ENCODE results near the gene ARHGEF7. TPM values are rescaled to one million over a fixed set of nuclear protein-coding genes. Genes with fewer than 3 reads are reported as not detected.

ARHGEF7 gene
- total and polyA plus RNA-seq, 8 donors = 11.6 to 126 (median 49.7) TPM

DNA sequence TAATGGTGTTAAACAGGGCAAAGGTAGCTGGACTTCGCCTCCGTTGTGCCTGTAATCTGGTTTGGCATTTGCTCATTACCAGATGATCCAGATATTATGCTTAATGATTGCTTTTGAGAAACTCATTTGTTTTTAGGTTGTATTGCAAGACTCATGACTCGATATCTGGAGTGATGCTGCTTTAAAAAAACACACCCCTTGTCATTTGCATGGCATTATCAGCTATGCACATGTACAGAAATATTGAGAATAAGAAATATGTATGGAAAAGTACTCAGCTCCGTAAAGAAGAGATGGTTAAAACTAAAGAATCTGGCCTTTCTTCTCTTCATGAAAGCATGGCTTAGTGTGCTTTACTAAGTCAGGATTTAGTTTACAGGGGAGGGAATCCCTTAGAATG is 95.0 kb downstream of the ARHGEF7 start:
- peaks cover 3 to 66% (median 25%) of the 10 kb centered on the region in 4 donors for H3K4me1 ChIP-seq
- H3K27ac ChIP-seq = peak overlapping the region in 2 of 5 donors; percentile 41 to 42
- no peak overlapping the region for H3K4me3 ChIP-seq
- 66 to 70% (median 69%) methylated on average over 4 of the region's 4 CpGs for whole genome bisulfite sequencing, 5 donors
- no peak for DNase-seq
- H3K27me3 ChIP-seq = no peaks in the 10 kb centered on the region
- TF ChIP-seq POLR2A (IDR thresholded peaks at IDR 0.05) = no peak
- TF ChIP-seq EP300 (IDR thresholded peaks at IDR 0.05) = no peak
- no peak for TF ChIP-seq POLR2AphosphoS5 (IDR thresholded peaks at IDR 0.05)
- H3K36me3 ChIP-seq = peaks cover 0 to 11% (median 4%) of the 10 kb centered on the region in 4 donors
- intact Hi-C loops (cut with DNase I; ENCODE audit: low total_unique reads) = loop anchor here (10.0 kb wide), 1 partner anchor 145 kb away; no protein-coding TSS in a partner anchor
- no peaks in the 10 kb centered on the region for H3K9me3 ChIP-seq

DNA sequence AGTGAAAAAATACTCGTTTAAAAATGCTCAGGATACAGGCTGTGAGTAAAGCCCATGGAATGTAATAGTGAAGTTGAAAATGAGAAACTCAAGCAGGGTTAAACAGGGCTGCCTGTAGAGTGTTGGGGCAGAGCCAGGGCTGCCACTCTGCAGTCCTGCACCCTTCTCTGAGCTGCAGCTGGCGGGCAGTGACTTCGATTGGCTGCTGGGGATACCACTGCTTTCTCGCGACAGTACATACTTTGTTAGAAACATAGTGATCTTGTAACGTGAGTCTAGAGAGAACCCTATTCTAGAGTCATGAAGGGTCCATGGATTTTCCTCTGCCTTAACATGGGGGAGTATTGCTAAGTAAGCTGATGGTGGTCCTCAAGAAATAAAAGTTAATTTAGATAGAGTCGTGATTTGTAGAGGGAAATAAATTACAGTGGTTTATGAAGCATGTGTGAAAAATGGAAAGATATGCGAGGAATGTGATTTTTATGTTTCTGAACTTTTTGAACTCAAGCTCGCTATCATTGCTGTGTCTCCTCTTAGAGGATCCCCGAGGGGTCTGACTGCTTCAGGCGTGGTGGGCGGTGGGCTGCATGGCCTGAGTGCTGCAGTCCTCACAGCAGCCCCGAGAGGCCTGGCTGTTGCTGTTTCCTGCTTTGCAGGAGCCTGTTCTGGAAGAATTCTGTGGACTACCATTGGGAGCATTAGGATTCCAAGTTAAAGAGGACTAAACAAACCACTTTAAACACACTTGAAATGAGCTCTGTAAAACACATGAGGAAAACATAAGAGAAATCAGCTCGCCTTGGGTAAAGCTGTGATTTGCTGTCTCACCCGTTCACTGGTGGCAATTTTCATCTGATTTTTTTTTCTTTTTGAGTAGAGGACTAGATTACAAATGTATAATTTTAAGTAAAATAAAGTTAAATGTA is 95.7 kb downstream of the ARHGEF7 start:
- Histone ChIP-seq H3K36me3 (peaks cover 0 to 9% (median 4%) of the 10 kb centered on the region in 4 donors), H3K27me3 (no peaks in the 10 kb centered on the region), H3K4me3 (no peak overlapping the region), H3K27ac (peak overlapping the region in 2 of 5 donors; percentile 35 to 42), H3K9me3 (no peaks in the 10 kb centered on the region), H3K4me1 (peaks cover 5 to 73% (median 28%) of the 10 kb centered on the region in 4 donors)
- TF ChIP-seq POLR2AphosphoS5 (IDR thresholded peaks at IDR 0.05) (no peak), POLR2A (IDR thresholded peaks at IDR 0.05) (no peak), EP300 (IDR thresholded peaks at IDR 0.05) (no peak)
- TF ChIP-seq, protein P1, sequence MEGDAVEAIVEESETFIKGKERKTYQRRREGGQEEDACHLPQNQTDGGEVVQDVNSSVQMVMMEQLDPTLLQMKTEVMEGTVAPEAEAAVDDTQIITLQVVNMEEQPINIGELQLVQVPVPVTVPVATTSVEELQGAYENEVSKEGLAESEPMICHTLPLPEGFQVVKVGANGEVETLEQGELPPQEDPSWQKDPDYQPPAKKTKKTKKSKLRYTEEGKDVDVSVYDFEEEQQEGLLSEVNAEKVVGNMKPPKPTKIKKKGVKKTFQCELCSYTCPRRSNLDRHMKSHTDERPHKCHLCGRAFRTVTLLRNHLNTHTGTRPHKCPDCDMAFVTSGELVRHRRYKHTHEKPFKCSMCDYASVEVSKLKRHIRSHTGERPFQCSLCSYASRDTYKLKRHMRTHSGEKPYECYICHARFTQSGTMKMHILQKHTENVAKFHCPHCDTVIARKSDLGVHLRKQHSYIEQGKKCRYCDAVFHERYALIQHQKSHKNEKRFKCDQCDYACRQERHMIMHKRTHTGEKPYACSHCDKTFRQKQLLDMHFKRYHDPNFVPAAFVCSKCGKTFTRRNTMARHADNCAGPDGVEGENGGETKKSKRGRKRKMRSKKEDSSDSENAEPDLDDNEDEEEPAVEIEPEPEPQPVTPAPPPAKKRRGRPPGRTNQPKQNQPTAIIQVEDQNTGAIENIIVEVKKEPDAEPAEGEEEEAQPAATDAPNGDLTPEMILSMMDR (IDR thresholded peaks at IDR 0.05) = no peak
- peak in 1 of 2 donors; percentile 71 for DNase-seq
- intact Hi-C loops (cut with DNase I; ENCODE audit: low total_unique reads) = loop anchor here (10.0 kb wide), 1 partner anchor 146 kb away; no protein-coding TSS in a partner anchor
- 63 to 76% (median 69%) methylated on average over 15 of the region's 15 CpGs for WGBS, 5 donors

DNA sequence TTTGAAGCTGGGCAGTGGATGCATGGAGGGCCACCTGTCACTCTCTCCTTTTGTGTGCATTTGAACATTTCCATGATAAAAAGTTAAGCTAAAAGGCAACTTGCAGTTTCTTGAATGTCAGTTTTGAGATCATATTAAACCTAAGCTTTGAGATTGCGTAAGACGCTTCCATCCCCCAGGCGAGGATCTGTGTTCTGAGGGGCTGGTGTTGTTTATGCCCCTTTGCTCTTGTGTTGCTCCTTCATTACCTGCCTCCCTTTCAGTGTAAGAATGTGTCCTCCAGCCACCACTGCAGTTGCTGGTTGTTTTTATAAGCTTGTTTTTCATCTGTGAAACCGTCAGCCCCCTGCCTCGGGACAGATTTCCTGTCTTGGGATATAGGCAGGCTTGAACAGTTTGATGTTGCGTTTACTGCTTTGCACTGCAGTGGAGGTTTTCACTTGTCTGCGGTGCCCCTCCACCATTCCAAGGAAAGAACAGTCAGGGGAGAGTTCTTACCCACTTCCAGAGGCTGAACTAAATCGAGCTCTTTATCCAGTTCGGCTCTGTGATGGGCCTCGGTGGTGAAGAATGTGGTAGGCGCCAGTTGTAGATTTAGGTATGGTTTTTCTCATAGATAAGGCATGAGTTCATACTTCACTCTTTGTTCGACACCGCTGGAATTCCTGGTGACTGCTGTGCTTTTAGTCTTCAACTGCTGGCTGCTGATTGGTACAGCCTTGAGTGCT is 96.8 kb downstream of the ARHGEF7 start:
- Histone ChIP-seq H3K27me3 (no peaks in the 10 kb centered on the region), H3K4me3 (no peak overlapping the region), H3K9me3 (no peaks in the 10 kb centered on the region), H3K4me1 (peaks cover 5 to 83% (median 33%) of the 10 kb centered on the region in 4 donors), H3K27ac (peak overlapping the region in 1 of 5 donors; percentile 43), H3K36me3 (peaks cover 0 to 3% (median 0%) of the 10 kb centered on the region in 4 donors)
- DNase-seq = no peak
- WGBS, 5 donors = 66 to 82% (median 79%) methylated on average over 13 of the region's 13 CpGs
- TF ChIP-seq POLR2A (IDR thresholded peaks at IDR 0.05) = no peak
- TF ChIP-seq, protein P1 (IDR thresholded peaks at IDR 0.05) = no peak
- no peak for TF ChIP-seq POLR2AphosphoS5 (IDR thresholded peaks at IDR 0.05)
- TF ChIP-seq EP300 (IDR thresholded peaks at IDR 0.05) = no peak
- intact Hi-C loops (cut with DNase I; ENCODE audit: low total_unique reads) = loop anchor here (10.0 kb wide), 1 partner anchor 147 kb away; no protein-coding TSS in a partner anchor

DNA sequence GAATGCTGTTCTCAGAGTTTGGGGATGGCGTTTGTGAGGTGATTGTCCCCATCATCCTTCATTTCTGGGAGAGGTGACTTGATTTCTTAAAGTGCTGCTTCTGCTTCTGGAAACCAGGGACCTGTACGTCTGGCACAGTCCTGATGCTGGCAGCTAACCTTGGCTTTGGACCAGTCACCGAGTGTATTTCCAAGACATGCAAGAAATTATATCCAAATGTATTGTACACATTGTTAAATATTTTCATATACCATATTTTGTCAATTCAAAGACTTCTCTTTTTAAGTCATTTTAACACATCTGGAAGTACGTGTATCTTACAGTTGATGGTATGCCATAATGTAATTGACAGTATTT is 97.4 kb downstream of the ARHGEF7 start:
- Histone ChIP-seq H3K9me3 (no peaks in the 10 kb centered on the region), H3K27me3 (no peaks in the 10 kb centered on the region), H3K27ac (peak overlapping the region in 2 of 5 donors; percentile 17 to 43), H3K4me3 (no peak overlapping the region), H3K4me1 (peaks cover 5 to 87% (median 33%) of the 10 kb centered on the region in 4 donors), H3K36me3 (no peaks in the 10 kb centered on the region)
- WGBS, 5 donors = 53 to 69% (median 64%) methylated on average over 4 of the region's 4 CpGs
- intact Hi-C loops (cut with DNase I; ENCODE audit: low total_unique reads) = loop anchor here (10.0 kb wide), 1 partner anchor 148 kb away; no protein-coding TSS in a partner anchor
- TF ChIP-seq, protein P1 (IDR thresholded peaks at IDR 0.05) = no peak
- TF ChIP-seq POLR2A (IDR thresholded peaks at IDR 0.05) = no peak
- no peak for TF ChIP-seq EP300 (IDR thresholded peaks at IDR 0.05)
- no peak for TF ChIP-seq POLR2AphosphoS5 (IDR thresholded peaks at IDR 0.05)
- DNase-seq = no peak

All from stomach (tissue), 9 donors.